Ascending aorta (tissue), 2 donors: Measurements from ENCODE around the gene TFCP2L1. TPM values are rescaled to one million over a fixed set of nuclear protein-coding genes. Genes with fewer than 3 reads are reported as not detected.

ENCODE experiments used
- DNase-seq, 2 donors: peaks; one replicate each; pipeline ENCODE4 v3.0.0-alpha.2; 2019; ENCODE audit warnings: low spot score in 2 of 2
- H3K27ac ChIP-seq, 2 donors: fragments of 200-600 bp; sonication (generic); one replicate each; pipeline ENCODE4 v1.5.1; 2016 to 2017; ENCODE audit warnings: mild to moderate bottlenecking in 1 of 2
- H3K27me3 ChIP-seq: fragments of 200-600 bp; sonication (generic); one replicate; pipeline ENCODE4 v1.5.1; 2017
- H3K36me3 ChIP-seq, 2 donors: fragments of 200-600 bp; sonication (generic); one replicate each; pipeline ENCODE4 v1.5.1; 2016
- H3K4me1 ChIP-seq, 2 donors: fragments of 200-600 bp; sonication (generic); one replicate each; pipeline ENCODE4 v1.5.1; 2016 to 2017; ENCODE audit warnings: mild to moderate bottlenecking in 1 of 2
- H3K4me3 ChIP-seq, 2 donors: fragments of 200-600 bp; sonication (generic); one replicate each; pipeline ENCODE4 v1.5.1; 2016 to 2017; ENCODE audit warnings: mild to moderate bottlenecking in 1 of 2
- H3K9me3 ChIP-seq, 2 donors: fragments of 200-600 bp; sonication (generic); one replicate each; pipeline ENCODE4 v1.5.1; 2016
- intact Hi-C: fragments of 100-400 bp; cut with DNase I; formaldehyde crosslinking; loops from one replicate; pipeline ENCODE4 v1.15.1; 2023
- total RNA-seq: library from RNA; depleted of rRNA; stranded (reverse); fragments of >200 nt; gene quantifications from one replicate; pipeline ENCODE4 v1.1.0, GENCODE V29; 2016
- TF ChIP-seq, protein P1 (sequence below), 3 experiments: fragments of 200-600 bp in 2 of 3; fragments of 450-650 bp in 1 of 3; sonication (generic) in 2 of 3; IDR thresholded peaks; one replicate each; pipeline ENCODE4 v1.5.1; 2016 to 2019; ENCODE audit warnings: antibody characterized with exemption in 3 of 3, mild to moderate bottlenecking in 1 of 3, moderate library complexity in 1 of 3

TFCP2L1 gene
- total RNA-seq, 1 donor from 2014 or later: 5.5 TPM

DNA sequence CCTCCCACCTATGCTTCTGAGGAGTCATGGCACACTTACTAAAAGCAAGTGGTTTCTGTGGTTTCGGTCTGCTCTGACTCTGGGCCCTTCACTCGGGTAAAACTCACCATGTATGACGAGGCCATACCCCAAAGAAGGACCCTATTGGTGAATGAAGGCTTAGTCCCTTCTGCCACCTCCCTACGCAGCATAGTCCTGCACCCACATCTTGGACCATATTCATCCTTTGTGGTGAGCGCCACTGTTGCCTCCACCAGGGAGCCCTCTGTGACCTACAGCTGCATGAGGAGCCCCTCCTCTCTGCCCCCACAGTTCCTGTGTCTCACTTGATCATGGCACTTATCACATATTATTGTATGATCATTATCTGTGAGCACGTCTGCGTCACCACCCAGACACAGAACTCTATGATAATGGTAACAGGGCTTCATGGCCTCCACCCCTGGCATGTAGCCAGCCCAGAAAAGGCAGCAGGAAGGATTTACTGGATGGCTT, 113.3 kb downstream of the TFCP2L1 start:
- no peaks in the 10 kb centered on the region for H3K4me1 ChIP-seq
- intact Hi-C loops: no loop called here
- no peaks in the 10 kb centered on the region for H3K27me3 ChIP-seq
- TF ChIP-seq, protein P1, sequence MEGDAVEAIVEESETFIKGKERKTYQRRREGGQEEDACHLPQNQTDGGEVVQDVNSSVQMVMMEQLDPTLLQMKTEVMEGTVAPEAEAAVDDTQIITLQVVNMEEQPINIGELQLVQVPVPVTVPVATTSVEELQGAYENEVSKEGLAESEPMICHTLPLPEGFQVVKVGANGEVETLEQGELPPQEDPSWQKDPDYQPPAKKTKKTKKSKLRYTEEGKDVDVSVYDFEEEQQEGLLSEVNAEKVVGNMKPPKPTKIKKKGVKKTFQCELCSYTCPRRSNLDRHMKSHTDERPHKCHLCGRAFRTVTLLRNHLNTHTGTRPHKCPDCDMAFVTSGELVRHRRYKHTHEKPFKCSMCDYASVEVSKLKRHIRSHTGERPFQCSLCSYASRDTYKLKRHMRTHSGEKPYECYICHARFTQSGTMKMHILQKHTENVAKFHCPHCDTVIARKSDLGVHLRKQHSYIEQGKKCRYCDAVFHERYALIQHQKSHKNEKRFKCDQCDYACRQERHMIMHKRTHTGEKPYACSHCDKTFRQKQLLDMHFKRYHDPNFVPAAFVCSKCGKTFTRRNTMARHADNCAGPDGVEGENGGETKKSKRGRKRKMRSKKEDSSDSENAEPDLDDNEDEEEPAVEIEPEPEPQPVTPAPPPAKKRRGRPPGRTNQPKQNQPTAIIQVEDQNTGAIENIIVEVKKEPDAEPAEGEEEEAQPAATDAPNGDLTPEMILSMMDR (IDR thresholded peaks at IDR 0.05): no peak
- no peak overlapping the region for H3K27ac ChIP-seq
- H3K4me3 ChIP-seq: no peak overlapping the region
- peaks cover 0 to 7% of the 10 kb centered on the region in 2 donors for H3K9me3 ChIP-seq
- no peaks in the 10 kb centered on the region for H3K36me3 ChIP-seq
- no peak for DNase-seq

DNA sequence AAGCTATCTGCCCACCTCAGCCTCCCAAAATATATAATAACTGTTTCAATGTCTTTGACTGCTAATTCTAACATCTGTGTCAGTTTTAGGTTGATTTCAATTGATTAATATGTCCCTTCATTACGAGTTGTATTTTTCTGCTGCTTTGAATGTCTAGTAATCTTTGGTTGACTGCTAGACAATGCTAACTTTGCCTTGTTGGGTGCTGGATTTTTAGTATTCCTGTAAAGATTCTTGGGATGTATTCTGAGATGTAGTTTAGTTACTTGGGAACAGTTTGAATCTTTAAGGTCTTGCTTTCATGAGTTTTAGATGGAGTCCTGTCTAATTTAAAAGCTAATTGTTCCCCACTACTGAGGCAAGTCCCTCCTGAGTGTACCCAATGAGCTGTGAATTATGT, 114.4 kb downstream of the TFCP2L1 start:
- intact Hi-C loops: no loop called here
- Histone ChIP-seq H3K27ac (no peak overlapping the region), H3K4me3 (no peak overlapping the region), H3K36me3 (no peaks in the 10 kb centered on the region), H3K27me3 (no peaks in the 10 kb centered on the region), H3K4me1 (no peaks in the 10 kb centered on the region), H3K9me3 (peaks cover 0 to 7% of the 10 kb centered on the region in 2 donors)
- TF ChIP-seq, protein P1 (IDR thresholded peaks at IDR 0.05): no peak
- DNase-seq: no peak

DNA sequence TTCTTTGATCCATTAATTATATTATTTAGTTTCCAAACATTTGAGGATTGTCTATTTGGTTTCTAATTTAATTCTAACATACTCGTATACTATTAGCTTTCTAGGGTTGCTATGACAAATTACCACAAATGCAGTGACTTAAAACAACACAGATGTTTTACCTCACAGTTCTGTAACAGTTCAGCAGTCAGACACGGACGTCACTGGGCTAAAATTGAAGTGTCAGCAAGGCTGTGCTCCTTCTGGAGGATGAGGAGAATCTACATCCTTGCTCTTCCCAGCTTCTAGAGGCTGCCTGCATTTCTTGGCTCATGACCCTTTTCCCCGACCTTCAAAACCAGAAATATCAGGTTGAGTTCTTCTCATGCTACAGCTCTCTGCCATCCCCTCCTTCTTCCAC, 117.6 kb downstream of the TFCP2L1 start:
- TF ChIP-seq, protein P1 (IDR thresholded peaks at IDR 0.05): no peak
- no peak overlapping the region for H3K4me3 ChIP-seq
- peaks cover 0 to 11% of the 10 kb centered on the region in 2 donors for H3K9me3 ChIP-seq
- no peaks in the 10 kb centered on the region for H3K4me1 ChIP-seq
- no peaks in the 10 kb centered on the region for H3K27me3 ChIP-seq
- no peaks in the 10 kb centered on the region for H3K36me3 ChIP-seq
- H3K27ac ChIP-seq: no peak overlapping the region
- intact Hi-C loops: no loop called here
- DNase-seq: no peak

Other genes starting within 250 kb of the TFCP2L1 start
- not detected for gene RNU4ATAC, start 245.7 kb upstream of the TFCP2L1 start, total RNA-seq